ENCODE data around the gene GSTM3. TPM values are rescaled to one million over a fixed set of nuclear protein-coding genes. Genes with fewer than 3 reads are reported as not detected.

The GSTM3 gene
- total RNA-seq, 1 donor from 2014 or later: 26.1 TPM

DNA sequence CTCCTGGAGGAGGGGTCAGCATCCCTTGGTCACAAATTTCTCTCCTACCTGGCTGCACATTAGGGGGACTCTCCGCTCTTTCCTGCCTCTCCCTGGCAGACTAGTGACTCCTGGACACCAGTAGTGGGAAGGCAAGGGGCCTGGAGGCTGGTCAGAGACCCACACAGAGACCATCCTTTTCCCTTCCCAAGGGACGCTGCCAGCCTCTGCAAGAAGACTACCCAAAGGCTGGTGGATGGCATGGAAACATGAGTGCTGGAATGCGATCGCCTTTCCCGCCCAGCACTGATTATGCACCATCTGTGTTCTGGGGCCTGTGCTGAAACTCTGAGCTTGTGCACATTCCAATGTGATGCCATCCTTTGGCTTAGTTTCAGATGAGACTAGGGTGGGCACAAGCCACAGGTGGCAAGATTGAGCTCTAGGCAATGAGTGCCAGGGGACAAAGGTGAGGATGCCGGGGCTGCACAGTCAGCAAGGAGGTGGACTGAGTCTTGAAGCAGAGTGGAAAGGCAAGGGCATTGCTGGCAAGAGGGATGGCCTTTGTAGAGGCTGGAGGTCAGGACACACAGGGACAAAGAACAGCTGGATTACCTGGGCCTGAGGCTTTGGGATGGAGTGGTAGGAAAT, 35.5 kb upstream of the GSTM3 start:
- no peak for FAIRE-seq
- H2AFZ ChIP-seq (ENCODE audit: low read depth, low read length): no peak overlapping the region
- peaks cover 8% of the 10 kb centered on the region for H3K4me1 Mint-ChIP-seq (ENCODE audit: low read depth, unreplicated experiment)
- no peaks in the 10 kb centered on the region for H3K36me3 ChIP-seq (ENCODE audit: insufficient read depth, low read length)
- no peak overlapping the region for H3K4me3 ChIP-seq (ENCODE audit: insufficient read depth, low read depth, low read length)
- peaks cover 17% of the 10 kb centered on the region for H3K27me3 Mint-ChIP-seq (ENCODE audit: low read depth, unreplicated experiment)
- TF ChIP-seq EZH2 (IDR thresholded peaks at IDR 0.05; ENCODE audit: insufficient read depth, low read length): no peak
- TF ChIP-seq, protein P1, sequence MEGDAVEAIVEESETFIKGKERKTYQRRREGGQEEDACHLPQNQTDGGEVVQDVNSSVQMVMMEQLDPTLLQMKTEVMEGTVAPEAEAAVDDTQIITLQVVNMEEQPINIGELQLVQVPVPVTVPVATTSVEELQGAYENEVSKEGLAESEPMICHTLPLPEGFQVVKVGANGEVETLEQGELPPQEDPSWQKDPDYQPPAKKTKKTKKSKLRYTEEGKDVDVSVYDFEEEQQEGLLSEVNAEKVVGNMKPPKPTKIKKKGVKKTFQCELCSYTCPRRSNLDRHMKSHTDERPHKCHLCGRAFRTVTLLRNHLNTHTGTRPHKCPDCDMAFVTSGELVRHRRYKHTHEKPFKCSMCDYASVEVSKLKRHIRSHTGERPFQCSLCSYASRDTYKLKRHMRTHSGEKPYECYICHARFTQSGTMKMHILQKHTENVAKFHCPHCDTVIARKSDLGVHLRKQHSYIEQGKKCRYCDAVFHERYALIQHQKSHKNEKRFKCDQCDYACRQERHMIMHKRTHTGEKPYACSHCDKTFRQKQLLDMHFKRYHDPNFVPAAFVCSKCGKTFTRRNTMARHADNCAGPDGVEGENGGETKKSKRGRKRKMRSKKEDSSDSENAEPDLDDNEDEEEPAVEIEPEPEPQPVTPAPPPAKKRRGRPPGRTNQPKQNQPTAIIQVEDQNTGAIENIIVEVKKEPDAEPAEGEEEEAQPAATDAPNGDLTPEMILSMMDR (IDR thresholded peaks at IDR 0.05; ENCODE audit: insufficient read depth, low read depth, low read length): no peak
- no peak for DNase-seq (ENCODE audit: low read depth)
- no peaks in the 10 kb centered on the region for H3K36me3 Mint-ChIP-seq (ENCODE audit: low read depth, unreplicated experiment)
- no peaks in the 10 kb centered on the region for H3K27me3 ChIP-seq (ENCODE audit: insufficient read depth, low read length)
- H3K4me3 Mint-ChIP-seq (ENCODE audit: unreplicated experiment): no peak overlapping the region
- no peaks in the 10 kb centered on the region for H3K79me2 ChIP-seq (ENCODE audit: insufficient read depth, low read length)
- peaks cover 7% of the 10 kb centered on the region for H3K9me3 Mint-ChIP-seq (ENCODE audit: unreplicated experiment)
- no peaks in the 10 kb centered on the region for H3K4me1 ChIP-seq (ENCODE audit: insufficient read depth, low read length)
- H3K4me2 ChIP-seq (ENCODE audit: low read length): no peak overlapping the region
- no peaks in the 10 kb centered on the region for H4K20me1 ChIP-seq (ENCODE audit: insufficient read depth, low read length)
- H3K27ac ChIP-seq (ENCODE audit: low read depth, low read length): no peak overlapping the region
- no peak overlapping the region for H3K9ac ChIP-seq (ENCODE audit: low read length)
- no peak overlapping the region for H3K27ac Mint-ChIP-seq (ENCODE audit: unreplicated experiment)
- peaks cover 6% of the 10 kb centered on the region for H3K9me3 ChIP-seq (ENCODE audit: insufficient read depth, low read depth, low read length)

DNA sequence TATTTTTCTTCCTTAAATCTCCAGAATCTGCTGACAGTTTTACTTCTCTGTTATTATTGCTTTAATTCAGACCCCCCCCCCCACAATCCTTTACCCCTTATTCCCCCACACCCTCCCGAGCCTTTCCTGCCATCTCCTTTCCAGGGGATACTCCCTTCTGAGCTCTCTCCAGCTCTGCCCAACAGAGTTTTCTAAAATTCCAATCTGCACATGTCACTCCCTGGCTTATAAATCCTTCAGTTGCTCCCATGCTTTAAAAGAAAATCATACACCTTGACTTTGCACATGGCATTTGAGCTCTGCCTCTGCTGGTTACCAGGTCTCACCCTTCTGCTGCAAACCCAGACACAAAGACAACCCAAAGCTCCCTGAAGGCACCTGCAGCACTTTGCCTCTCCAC, 34.6 kb upstream of the GSTM3 start:
- no peaks in the 10 kb centered on the region for H3K36me3 ChIP-seq (ENCODE audit: insufficient read depth, low read length)
- H3K27me3 ChIP-seq (ENCODE audit: insufficient read depth, low read length): no peaks in the 10 kb centered on the region
- no peaks in the 10 kb centered on the region for H4K20me1 ChIP-seq (ENCODE audit: insufficient read depth, low read length)
- Mint-ChIP-seq H3K27me3 (ENCODE audit: low read depth, unreplicated experiment) (peaks cover 17% of the 10 kb centered on the region), H3K36me3 (ENCODE audit: low read depth, unreplicated experiment) (no peaks in the 10 kb centered on the region), H3K4me1 (ENCODE audit: low read depth, unreplicated experiment) (peaks cover 8% of the 10 kb centered on the region), H3K4me3 (ENCODE audit: unreplicated experiment) (no peak overlapping the region), H3K9me3 (ENCODE audit: unreplicated experiment) (peaks cover 1% of the 10 kb centered on the region), H3K27ac (ENCODE audit: unreplicated experiment) (no peak overlapping the region)
- H3K27ac ChIP-seq (ENCODE audit: low read depth, low read length): no peak overlapping the region
- no peaks in the 10 kb centered on the region for H3K79me2 ChIP-seq (ENCODE audit: insufficient read depth, low read length)
- FAIRE-seq: no peak
- no peak overlapping the region for H3K9ac ChIP-seq (ENCODE audit: low read length)
- TF ChIP-seq, protein P1 (IDR thresholded peaks at IDR 0.05; ENCODE audit: insufficient read depth, low read depth, low read length): no peak
- no peak for TF ChIP-seq EZH2 (IDR thresholded peaks at IDR 0.05; ENCODE audit: insufficient read depth, low read length)
- no peak for DNase-seq (ENCODE audit: low read depth)
- no peaks in the 10 kb centered on the region for H3K9me3 ChIP-seq (ENCODE audit: insufficient read depth, low read depth, low read length)
- H3K4me2 ChIP-seq (ENCODE audit: low read length): no peak overlapping the region
- no peaks in the 10 kb centered on the region for H3K4me1 ChIP-seq (ENCODE audit: insufficient read depth, low read length)
- H3K4me3 ChIP-seq (ENCODE audit: insufficient read depth, low read depth, low read length): no peak overlapping the region
- no peak overlapping the region for H2AFZ ChIP-seq (ENCODE audit: low read depth, low read length)

- peak overlapping the region; percentile 53 for H2AFZ ChIP-seq (ENCODE audit: low read depth, low read length)
These were observed 33.2 kb upstream of the GSTM3 start for GRCh38 chr1:109773900-109774485.

More at GRCh38 chr1:109773900-109774485, 33.2 kb upstream of the GSTM3 start:
- Histone ChIP-seq H4K20me1 (ENCODE audit: insufficient read depth, low read length) (no peaks in the 10 kb centered on the region), H3K9ac (ENCODE audit: low read length) (no peak overlapping the region), H3K79me2 (ENCODE audit: insufficient read depth, low read length) (no peaks in the 10 kb centered on the region), H3K4me3 (ENCODE audit: insufficient read depth, low read depth, low read length) (no peak overlapping the region), H3K4me2 (ENCODE audit: low read length) (no peak overlapping the region), H3K9me3 (ENCODE audit: insufficient read depth, low read depth, low read length) (no peaks in the 10 kb centered on the region), H3K27me3 (ENCODE audit: insufficient read depth, low read length) (no peaks in the 10 kb centered on the region), H3K27ac (ENCODE audit: low read depth, low read length) (no peak overlapping the region), H3K4me1 (ENCODE audit: insufficient read depth, low read length) (peaks cover 8% of the 10 kb centered on the region), H3K36me3 (ENCODE audit: insufficient read depth, low read length) (no peaks in the 10 kb centered on the region)
- DNase-seq (ENCODE audit: low read depth) (no peak), FAIRE-seq (no peak)
- H3K9me3 Mint-ChIP-seq (ENCODE audit: unreplicated experiment): no peaks in the 10 kb centered on the region
- no peak overlapping the region for H3K4me3 Mint-ChIP-seq (ENCODE audit: unreplicated experiment)
- TF ChIP-seq, protein P1 (IDR thresholded peaks at IDR 0.05; ENCODE audit: insufficient read depth, low read depth, low read length): no peak
- TF ChIP-seq EZH2 (IDR thresholded peaks at IDR 0.05; ENCODE audit: insufficient read depth, low read length): no peak
- peaks cover 16% of the 10 kb centered on the region for H3K4me1 Mint-ChIP-seq (ENCODE audit: low read depth, unreplicated experiment)
- H3K27me3 Mint-ChIP-seq (ENCODE audit: low read depth, unreplicated experiment): peaks cover 25% of the 10 kb centered on the region
- no peaks in the 10 kb centered on the region for H3K36me3 Mint-ChIP-seq (ENCODE audit: low read depth, unreplicated experiment)
- H3K27ac Mint-ChIP-seq (ENCODE audit: unreplicated experiment): no peak overlapping the region

Data from astrocyte (in vitro differentiated cells and primary cell).